MM.1S (cell line): ENCODE data around the gene SMURF1.

ENCODE experiments used
- DNase-seq: peaks from one replicate; pipeline ENCODE4 v3.0.0-alpha.2; 2015
- H2AFZ ChIP-seq: fragments of 300-600 bp; sonication (generic); 2 replicates; pipeline ENCODE4 v1.6.0; 2016; ENCODE audit warnings: antibody characterized with exemption, low read length
- H3F3A ChIP-seq: fragments of 300-600 bp; sonication (generic); 2 replicates; pipeline ENCODE4 v1.6.1; 2016; ENCODE audit warnings: mild to moderate bottlenecking, antibody characterized with exemption, low read length, moderate library complexity, mixed read lengths; ENCODE audit not compliant: insufficient read depth
- H3K27ac ChIP-seq: fragments of 300-600 bp; sonication (generic); 2 replicates; pipeline ENCODE4 v1.5.1; 2016; ENCODE audit warnings: mild to moderate bottlenecking, low read length
- H3K27me3 ChIP-seq: fragments of 300-600 bp; sonication (generic); replicated peaks from 2 replicates; pipeline ENCODE4 v1.6.0; 2016; ENCODE audit warnings: low read length; ENCODE audit not compliant: insufficient read depth
- H3K36me3 ChIP-seq: fragments of 300-600 bp; sonication (generic); replicated peaks from 2 replicates; pipeline ENCODE4 v1.6.1; 2016; ENCODE audit warnings: mild to moderate bottlenecking, low read length, mixed read lengths; ENCODE audit not compliant: insufficient read depth
- H3K4me1 ChIP-seq: fragments of 300-600 bp; sonication (generic); 2 replicates; pipeline ENCODE4 v1.6.1; 2016; ENCODE audit warnings: low read length, mixed read lengths
- H3K4me2 ChIP-seq: fragments of 300-600 bp; sonication (generic); 2 replicates; pipeline ENCODE4 v1.6.0; 2016; ENCODE audit warnings: low read depth, low read length
- H3K4me3 ChIP-seq: fragments of 300-600 bp; sonication (generic); 2 replicates; pipeline ENCODE4 v1.5.1; 2016; ENCODE audit warnings: low read length, mixed read lengths
- H3K79me2 ChIP-seq: fragments of 300-600 bp; sonication (generic); 2 replicates; pipeline ENCODE4 v1.6.1; 2016; ENCODE audit warnings: mixed run types, low read length, mixed read lengths
- H3K9ac ChIP-seq: fragments of 300-600 bp; sonication (generic); 2 replicates; pipeline ENCODE4 v1.6.1; 2016; ENCODE audit warnings: low read length, mixed read lengths
- H3K9me2 ChIP-seq: fragments of 300-600 bp; sonication (generic); replicated peaks from 2 replicates; pipeline ENCODE4 v1.6.1; 2016; ENCODE audit warnings: mild to moderate bottlenecking, low read length, mixed read lengths; ENCODE audit not compliant: insufficient read depth
- H3K9me3 ChIP-seq: fragments of 300-600 bp; sonication (generic); replicated peaks from 2 replicates; pipeline ENCODE4 v1.6.1; 2016; ENCODE audit warnings: mild to moderate bottlenecking, low read length, mixed read lengths; ENCODE audit not compliant: insufficient read depth
- H4K20me1 ChIP-seq: fragments of 300-600 bp; sonication (generic); 2 replicates; pipeline ENCODE4 v1.6.1; 2016; ENCODE audit warnings: mild to moderate bottlenecking, low read length, moderate library complexity, mixed read lengths; ENCODE audit not compliant: insufficient read depth
- EZH2 ChIP-seq: fragments of 300-600 bp; sonication (generic); optimal IDR thresholded peaks from 2 replicates; pipeline ENCODE3; 2017; ENCODE audit warnings: low read depth, mild to moderate bottlenecking, antibody characterized with exemption, low read length, mixed read lengths
- EZH2phosphoT487 ChIP-seq: fragments of 300-600 bp; sonication (generic); IDR thresholded peaks from 2 replicates; pipeline ENCODE4 v1.6.1; 2018; ENCODE audit warnings: antibody characterized with exemption, low read length
- TF ChIP-seq, protein P1 (sequence below): fragments of 300-600 bp; sonication (generic); IDR thresholded peaks from 2 replicates; pipeline ENCODE4 v1.5.1; 2016; ENCODE audit warnings: antibody characterized with exemption, low read length, mixed read lengths

The SMURF1 gene

GRCh38 chr7:99156649-99157048 is 12.7 kb upstream of the SMURF1 start:
- no peaks in the 10 kb centered on the region for H4K20me1 ChIP-seq
- DNase-seq: no peak
- no peaks in the 10 kb centered on the region for H3K36me3 ChIP-seq
- no peaks in the 10 kb centered on the region for H3K9me2 ChIP-seq
- no peak overlapping the region for H2AFZ ChIP-seq
- no peak overlapping the region for H3K4me2 ChIP-seq
- no peak overlapping the region for H3K27ac ChIP-seq
- TF ChIP-seq, protein P1, sequence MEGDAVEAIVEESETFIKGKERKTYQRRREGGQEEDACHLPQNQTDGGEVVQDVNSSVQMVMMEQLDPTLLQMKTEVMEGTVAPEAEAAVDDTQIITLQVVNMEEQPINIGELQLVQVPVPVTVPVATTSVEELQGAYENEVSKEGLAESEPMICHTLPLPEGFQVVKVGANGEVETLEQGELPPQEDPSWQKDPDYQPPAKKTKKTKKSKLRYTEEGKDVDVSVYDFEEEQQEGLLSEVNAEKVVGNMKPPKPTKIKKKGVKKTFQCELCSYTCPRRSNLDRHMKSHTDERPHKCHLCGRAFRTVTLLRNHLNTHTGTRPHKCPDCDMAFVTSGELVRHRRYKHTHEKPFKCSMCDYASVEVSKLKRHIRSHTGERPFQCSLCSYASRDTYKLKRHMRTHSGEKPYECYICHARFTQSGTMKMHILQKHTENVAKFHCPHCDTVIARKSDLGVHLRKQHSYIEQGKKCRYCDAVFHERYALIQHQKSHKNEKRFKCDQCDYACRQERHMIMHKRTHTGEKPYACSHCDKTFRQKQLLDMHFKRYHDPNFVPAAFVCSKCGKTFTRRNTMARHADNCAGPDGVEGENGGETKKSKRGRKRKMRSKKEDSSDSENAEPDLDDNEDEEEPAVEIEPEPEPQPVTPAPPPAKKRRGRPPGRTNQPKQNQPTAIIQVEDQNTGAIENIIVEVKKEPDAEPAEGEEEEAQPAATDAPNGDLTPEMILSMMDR: no peak
- TF ChIP-seq EZH2phosphoT487 (no peak), EZH2 (no peak)
- no peak overlapping the region for H3K4me3 ChIP-seq
- H3K9ac ChIP-seq: no peak overlapping the region
- no peaks in the 10 kb centered on the region for H3K79me2 ChIP-seq
- no peaks in the 10 kb centered on the region for H3F3A ChIP-seq
- no peaks in the 10 kb centered on the region for H3K27me3 ChIP-seq
- no peaks in the 10 kb centered on the region for H3K4me1 ChIP-seq
- H3K9me3 ChIP-seq: no peaks in the 10 kb centered on the region

DNA sequence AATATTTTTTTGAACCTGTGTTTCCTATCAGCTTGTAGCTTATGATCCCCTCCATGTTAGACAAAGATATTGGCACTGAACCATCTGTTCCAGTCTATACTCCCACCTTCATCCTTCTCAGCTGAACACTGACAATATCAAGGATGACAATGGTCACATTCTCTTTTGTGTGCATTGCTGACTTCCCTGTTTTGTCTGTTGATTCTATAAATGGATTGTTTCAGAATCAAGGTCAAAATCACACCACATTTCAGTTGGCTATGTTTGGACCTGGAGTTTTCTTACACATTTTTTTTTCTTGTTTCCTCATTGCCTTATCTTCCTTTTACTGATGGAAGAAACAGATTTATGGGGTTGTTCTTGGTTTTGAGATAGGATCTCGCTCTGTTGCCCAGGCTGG is 11.3 kb upstream of the SMURF1 start:
- no peak for DNase-seq
- H3K4me1 ChIP-seq: no peaks in the 10 kb centered on the region
- no peaks in the 10 kb centered on the region for H3K27me3 ChIP-seq
- H3K9ac ChIP-seq: no peak overlapping the region
- H3K9me2 ChIP-seq: no peaks in the 10 kb centered on the region
- no peak for TF ChIP-seq EZH2
- TF ChIP-seq, protein P1: no peak
- no peak for TF ChIP-seq EZH2phosphoT487
- H3K4me3 ChIP-seq: no peak overlapping the region
- no peaks in the 10 kb centered on the region for H3K9me3 ChIP-seq
- H4K20me1 ChIP-seq: no peaks in the 10 kb centered on the region
- no peaks in the 10 kb centered on the region for H3K36me3 ChIP-seq
- H3K27ac ChIP-seq: no peak overlapping the region
- H3F3A ChIP-seq: no peaks in the 10 kb centered on the region
- H3K4me2 ChIP-seq: no peak overlapping the region
- H3K79me2 ChIP-seq: no peaks in the 10 kb centered on the region
- no peak overlapping the region for H2AFZ ChIP-seq

GRCh38 chr7:99146979-99147378 is 3.1 kb upstream of the SMURF1 start:
- Histone ChIP-seq H2AFZ (no peak overlapping the region), H3K79me2 (peaks cover 10% of the 10 kb centered on the region), H3K9ac (no peak overlapping the region), H3F3A (no peaks in the 10 kb centered on the region), H3K4me1 (0 out of 2 replicates have a peak, but pooled peaks cover 3% of the 10 kb centered on the region), H3K9me3 (no peaks in the 10 kb centered on the region), H3K4me2 (no peak overlapping the region), H3K9me2 (no peaks in the 10 kb centered on the region), H3K27me3 (no peaks in the 10 kb centered on the region), H3K27ac (no peak overlapping the region), H3K36me3 (no peaks in the 10 kb centered on the region), H4K20me1 (no peaks in the 10 kb centered on the region), H3K4me3 (no peak overlapping the region)
- TF ChIP-seq, protein P1: no peak
- TF ChIP-seq EZH2phosphoT487: no peak
- no peak for TF ChIP-seq EZH2
- DNase-seq: no peak
